K562 (cell line): Measurements from ENCODE around the gene CHST1. TPM values are rescaled to one million over a fixed set of nuclear protein-coding genes. Genes with fewer than 3 reads are reported as not detected.

Experiments used
- ATAC-seq: fragments of 200-7000 bp; cut with Tn5 transposase; 3 replicates; pipeline ENCODE4 v1.9.1; 2020; ENCODE audit warnings: moderate library complexity
- BruUV-seq: library from RNA; stranded (reverse); fragments of 400-500 nt; replicated peaks from 2 replicates; lab custom pipeline; 2021; lab: Mats Ljungman, UMichigan
- CTCF ChIA-PET: fragments of 300-600 bp; formaldehyde crosslinking; extraction: SDS; loops from one replicate; lab custom pipeline; 2021; ENCODE audit warnings: low intra/inter-chr PET ratio; lab: Yijun Ruan, JAX
- POLR2A ChIA-PET: fragments of 300-600, 350-650 bp; sonication (Branson Sonifier 250); formaldehyde crosslinking; extraction: SDS; loops from one replicate; lab custom pipeline; 2021; ENCODE audit warnings: antibody characterized with exemption, inconsistent platforms; lab: Yijun Ruan, JAX
- DNase-seq, 4 experiments: peaks; one replicate each; pipeline versions ENCODE4 v3.0.0 to v3.0.0-alpha.2; 2011 to 2018; ENCODE audit warnings: low spot score in 3 of 4, mixed read lengths in 3 of 4; ENCODE audit errors: extremely low read depth in 1 of 4
- FAIRE-seq: peaks from 2 replicates; lab custom pipeline; 2011; peaks lifted over from hg19 to GRCh38; lab: Jason Lieb, UNC
- H2AFZ ChIP-seq: 2 replicates; pipeline ENCODE4 v1.6.0; 2011; ENCODE audit warnings: low read depth, low read length, control low read depth, inconsistent platforms
- H3K27ac ChIP-seq: fragments of 200-600 bp; 3 replicates; pipeline ENCODE4 v1.8.0; 2011; ENCODE audit warnings: low read depth, mild to moderate bottlenecking, control low read depth, inconsistent platforms, low read length, moderate library complexity, mixed read lengths; ENCODE audit errors: extremely low read depth
- H3K27me3 ChIP-seq, 2 experiments: fragments of 300-600 bp in 1 of 2; 2 replicates in 1 of 2; 3 replicates in 1 of 2; pipeline versions ENCODE4 v1.6.0 to v1.8.0; 2011; ENCODE audit warnings: inconsistent platforms in 2 of 2, low read length in 2 of 2, mild to moderate bottlenecking in 1 of 2, mixed read lengths in 1 of 2, moderate library complexity in 1 of 2; ENCODE audit not compliant: control insufficient read depth in 2 of 2, insufficient read depth in 2 of 2
- H3K36me3 ChIP-seq: fragments of 300-600 bp; 3 replicates; pipeline ENCODE4 v1.8.0; 2011; ENCODE audit warnings: mild to moderate bottlenecking, low read length, inconsistent platforms; ENCODE audit not compliant: control insufficient read depth, insufficient read depth
- H3K4me1 ChIP-seq, 2 experiments: fragments of 200-600 bp in 1 of 2; replicated peaks in 1 of 2; 2 replicates in 1 of 2; 3 replicates in 1 of 2; pipeline versions ENCODE4 v1.5.1 to v1.8.0; 2011; ENCODE audit warnings: inconsistent platforms in 2 of 2, low read length in 2 of 2, mild to moderate bottlenecking in 1 of 2, mixed read lengths in 1 of 2, moderate library complexity in 1 of 2; ENCODE audit not compliant: control insufficient read depth in 2 of 2, insufficient read depth in 2 of 2
- H3K4me2 ChIP-seq: 2 replicates; pipeline ENCODE4 v1.6.1; 2011; ENCODE audit warnings: low read length, control low read depth, inconsistent platforms, mixed read lengths; ENCODE audit not compliant: insufficient read depth
- H3K4me3 ChIP-seq: fragments of 200-600 bp; sonication (generic), shearing (Covaris generic); 2 replicates; pipeline ENCODE4 v1.5.1; 2016; ENCODE audit warnings: control low read depth, inconsistent platforms
- H3K79me2 ChIP-seq: fragments of 200-600 bp; 3 replicates; pipeline ENCODE4 v1.8.0; 2011; ENCODE audit warnings: low read length, inconsistent platforms; ENCODE audit not compliant: control insufficient read depth, insufficient read depth
- H3K9ac ChIP-seq, 2 experiments: 2 replicates each; pipeline versions ENCODE4 v1.6.0 to v1.6.1; 2011; ENCODE audit warnings: low read depth in 2 of 2, low read length in 2 of 2, control low read depth in 1 of 2, inconsistent platforms in 1 of 2, mild to moderate bottlenecking in 1 of 2, mixed read lengths in 1 of 2; ENCODE audit not compliant: insufficient read depth in 1 of 2
- H3K9me1 ChIP-seq: one replicate; pipeline ENCODE4 v1.6.0; 2011; ENCODE audit warnings: inconsistent platforms, mild to moderate bottlenecking, low read length, moderate library complexity; ENCODE audit not compliant: control insufficient read depth, insufficient read depth
- H3K9me3 ChIP-seq: replicated peaks from 2 replicates; pipeline ENCODE4 v1.5.1; 2011; ENCODE audit warnings: low read depth, low read length, inconsistent platforms; ENCODE audit not compliant: control insufficient read depth, insufficient read depth
- H4K20me1 ChIP-seq: replicated peaks from 2 replicates; pipeline ENCODE4 v1.6.1; 2011; ENCODE audit warnings: low read length, inconsistent platforms, mixed read lengths; ENCODE audit not compliant: control insufficient read depth, insufficient read depth
- CBX5 ChIP-seq: IDR thresholded peaks from 2 replicates; pipeline ENCODE4 v1.6.1; 2014; ENCODE audit warnings: low read depth, borderline replicate concordance
- MTA1 ChIP-seq: fragments of 450-650 bp; IDR thresholded peaks from 2 replicates; pipeline ENCODE4 v1.6.1; 2017; ENCODE audit warnings: borderline replicate concordance
- POLR2G ChIP-seq: fragments of 200-400 bp; formaldehyde crosslinking; IDR thresholded peaks from 2 replicates; pipeline ENCODE4 v1.6.1; 2017; ENCODE audit warnings: low read depth, mild to moderate bottlenecking, antibody characterized with exemption, low read length, moderate library complexity
- POU5F1 ChIP-seq: fragments of 150-350 bp; IDR thresholded peaks from 2 replicates; pipeline ENCODE4 v1.6.1; 2014; ENCODE audit warnings: borderline replicate concordance, low read length, low read depth, mild to moderate bottlenecking; ENCODE audit not compliant: partially characterized antibody
- SMAD2 ChIP-seq: fragments of 150-350 bp; IDR thresholded peaks from 2 replicates; pipeline ENCODE4 v1.6.1; 2014; ENCODE audit warnings: low read depth, mild to moderate bottlenecking, low read length
- SREBF2 ChIP-seq: sonication (generic); formaldehyde crosslinking; IDR thresholded peaks from 2 replicates; pipeline ENCODE4 v1.4.0; 2020; ENCODE audit warnings: mild to moderate bottlenecking, missing genetic modification reagents
- TAF7 ChIP-seq: fragments of 450-650 bp; IDR thresholded peaks from 2 replicates; pipeline ENCODE4 v1.6.1; 2016; ENCODE audit warnings: missing genetic modification characterization, missing compliant biosample characterization
- TBP ChIP-seq: optimal IDR thresholded peaks from 2 replicates; pipeline ENCODE3; 2011; ENCODE audit warnings: low read depth, low read length, improper control_type of control experiment
- TFAM ChIP-seq: fragments of 250-450 bp; sonication (Bioruptor Pico); conservative IDR thresholded peaks from 2 replicates; pipeline ENCODE4 v1.5.0; 2021; ENCODE audit warnings: mild to moderate bottlenecking, moderate library complexity
- ZNF143 ChIP-seq: sonication (generic); formaldehyde crosslinking; IDR thresholded peaks from 2 replicates; pipeline ENCODE4 v1.9.0; 2022; ENCODE audit warnings: mild to moderate bottlenecking, missing genetic modification reagents
- ZNF175 ChIP-seq: fragments of 200-800 bp; sonication (Bioruptor generic); IDR thresholded peaks from 2 replicates; pipeline ENCODE4 v1.6.1; 2016; ENCODE audit warnings: low read depth, mild to moderate bottlenecking, missing genetic modification characterization, missing compliant biosample characterization
- WGBS: fragments of 100-300 bp; shearing (Covaris generic); methylation state at CpG from one replicate; pipeline ENCODE4 v1.1.6; 2016; ENCODE audit warnings: low coverage, mixed read lengths; ENCODE audit not compliant: insufficient coverage; ENCODE audit errors: missing lambda C conversion rate; 5-methylcytosine and 5-hydroxymethylcytosine counted together
- in situ Hi-C: fragments of 300-500 bp; cut with MboI; formaldehyde crosslinking; loops from 4 replicates; pipeline ENCODE4 v1.15.0; 2018; ENCODE audit warnings: inconsistent platforms, mixed read lengths
- intact Hi-C: fragments of 100-400 bp; cut with micrococcal nuclease; formaldehyde crosslinking; loops from 2 replicates; pipeline ENCODE4 v1.14.2; 2022
- polyA plus RNA-seq, 8 experiments: library from polyadenylated mRNA; depleted of rRNA in 4 of 8; stranded (reverse) in 5 of 8; unstranded in 3 of 8; fragments of >200 nt; fragmentation: Nextera tagmentation in 2 of 8; fragmentation: Illumina TruSeq in 1 of 8; extraction: Ambion mirVana in 2 of 8; extraction: Trizol in 1 of 8; gene quantifications; 2 replicates each; pipeline versions ENCODE4 v1.2.1 to v1.2.3, GENCODE V29; 2011 to 2014; ENCODE audit warnings: inconsistent platforms in 1 of 8, missing spikeins in 1 of 8
- total RNA-seq, 7 experiments: library from RNA; depleted of rRNA in 6 of 7; stranded (reverse); fragments of >200 nt in 6 of 7; fragmentation: Illumina TruSeq in 2 of 7; extraction: Trizol in 2 of 7; gene quantifications; 2 replicates each; pipeline versions ENCODE4 v1.2.1 to v1.2.3, GENCODE V29; 2011 to 2021; ENCODE audit warnings: low replicate concordance in 1 of 7
- TF ChIP-seq, protein P1 (sequence below): fragments of 250-450 bp; sonication (Bioruptor Pico); IDR thresholded peaks from 2 replicates; pipeline ENCODE4 v1.9.0; 2021; ENCODE audit warnings: mild to moderate bottlenecking
- TF ChIP-seq, protein P2 (sequence below), 2 experiments: fragments of 450-650 bp in 1 of 2; sonication (generic) in 1 of 2; formaldehyde crosslinking; conservative IDR thresholded peaks; 2 replicates each; pipeline versions ENCODE4 v1.4.0 to v1.8.1; 2020 to 2022; ENCODE audit warnings: mild to moderate bottlenecking in 1 of 2, missing genetic modification reagents in 1 of 2
- TF ChIP-seq, protein P3 (sequence below): fragments of 250-450 bp; sonication (Bioruptor Pico); IDR thresholded peaks from 2 replicates; pipeline ENCODE4 v1.6.1; 2021; ENCODE audit warnings: mild to moderate bottlenecking

Gene CHST1
- total and polyA plus RNA-seq, 9 of the 15 experiments (the other 6 are each of a cell fraction or from before 2014, with no cell fraction given) = 0.04 to 0.32 (median 0.18) TPM; not detected in 4

DNA sequence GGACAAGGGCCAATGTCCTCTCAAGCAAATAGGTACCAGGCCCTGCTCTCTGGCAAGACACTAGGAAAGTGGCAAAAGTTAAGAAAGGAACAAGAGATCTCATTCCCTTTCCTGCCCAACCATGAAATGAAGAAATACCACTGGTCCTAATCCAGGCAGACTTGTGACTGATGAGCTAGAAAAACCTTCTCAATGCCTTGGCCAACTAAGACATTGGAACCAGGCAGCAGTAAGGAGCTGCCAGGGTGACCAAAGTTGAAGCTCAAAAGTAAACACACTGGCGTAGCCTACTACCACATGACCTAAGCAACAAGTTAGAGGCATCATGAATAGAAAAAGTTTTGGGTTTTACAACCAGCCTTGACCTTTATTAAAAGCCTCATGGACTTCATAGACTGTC is 45.1 kb upstream of the CHST1 start:
- ATAC-seq (no peak), DNase-seq (no peak)
- no TSS peak for BruUV-seq
- H3K27me3 ChIP-seq = 0 out of 5 replicates have a peak, but pooled peaks cover 2 to 5% of the 10 kb centered on the region in 2 experiments
- in situ Hi-C loops = no loop called here
- H2AFZ ChIP-seq = no peak overlapping the region
- 5% methylated on average over 1 of the region's 1 CpG for WGBS
- no peaks in the 10 kb centered on the region for H3K79me2 ChIP-seq
- POLR2A ChIA-PET = interaction anchor here (0.7 to 1.2 kb wide), 2 partner anchors 10 to 17 kb away, joined by 3 read pairs; no protein-coding TSS in a partner anchor
- intact Hi-C loops = no loop called here
- H3K9me3 ChIP-seq = peaks cover 2% of the 10 kb centered on the region; the same call in 1 of the 2 replicates
- CTCF ChIA-PET = no interaction called here
- no peak overlapping the region for H3K9ac ChIP-seq
- H3K4me2 ChIP-seq = no peak overlapping the region
- TF ChIP-seq CBX5 (no peak), SREBF2 (CRISPR knock-in tag) (no peak), SMAD2 (no peak), TFAM (no peak), POLR2G (no peak), TBP (no peak), ZNF143 (CRISPR knock-in tag) (no peak), MTA1 (no peak), ZNF175 (CRISPR knock-in tag) (no peak), POU5F1 (no peak), TAF7 (no peak)
- TF ChIP-seq, protein P1, sequence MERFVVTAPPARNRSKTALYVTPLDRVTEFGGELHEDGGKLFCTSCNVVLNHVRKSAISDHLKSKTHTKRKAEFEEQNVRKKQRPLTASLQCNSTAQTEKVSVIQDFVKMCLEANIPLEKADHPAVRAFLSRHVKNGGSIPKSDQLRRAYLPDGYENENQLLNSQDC = no peak
- TF ChIP-seq, protein P2, sequence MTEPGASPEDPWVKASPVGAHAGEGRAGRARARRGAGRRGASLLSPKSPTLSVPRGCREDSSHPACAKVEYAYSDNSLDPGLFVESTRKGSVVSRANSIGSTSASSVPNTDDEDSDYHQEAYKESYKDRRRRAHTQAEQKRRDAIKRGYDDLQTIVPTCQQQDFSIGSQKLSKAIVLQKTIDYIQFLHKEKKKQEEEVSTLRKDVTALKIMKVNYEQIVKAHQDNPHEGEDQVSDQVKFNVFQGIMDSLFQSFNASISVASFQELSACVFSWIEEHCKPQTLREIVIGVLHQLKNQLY (CRISPR knock-in tag; conservative IDR thresholded peaks at IDR 0.05) = no peak
- TF ChIP-seq, protein P3, sequence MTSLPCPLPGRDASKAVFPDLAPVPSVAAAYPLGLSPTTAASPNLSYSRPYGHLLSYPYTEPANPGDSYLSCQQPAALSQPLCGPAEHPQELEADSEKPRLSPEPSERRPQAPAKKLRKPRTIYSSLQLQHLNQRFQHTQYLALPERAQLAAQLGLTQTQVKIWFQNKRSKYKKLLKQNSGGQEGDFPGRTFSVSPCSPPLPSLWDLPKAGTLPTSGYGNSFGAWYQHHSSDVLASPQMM (CRISPR knock-in tag) = no peak
- TF ChIP-seq, all 486 proteins: peak for 0
- Histone ChIP-seq H3K36me3 (no peaks in the 10 kb centered on the region), H3K4me3 (no peak overlapping the region), H3K4me1 (no peaks in the 10 kb centered on the region), H3K27ac (no peak overlapping the region), H3K9me1 (no peaks in the 10 kb centered on the region), H4K20me1 (no peaks in the 10 kb centered on the region)
- FAIRE-seq = no peak
